Ovary (tissue), 3 donors: ENCODE measurements around the gene HK1.

Source experiments
- CTCF ChIP-seq, 3 donors: fragments of 450-650 bp in 2 of 3; fragments of 200-600 bp in 1 of 3; IDR thresholded peaks; one replicate each; pipeline versions ENCODE4 v1.5.1 to v1.8.0; 2016 to 2022; ENCODE audit warnings: antibody characterized with exemption in 3 of 3, mild to moderate bottlenecking in 1 of 3
- EP300 ChIP-seq: sonication (generic); formaldehyde crosslinking; IDR thresholded peaks from one replicate; pipeline ENCODE4 v1.6.1; 2017; ENCODE audit warnings: antibody characterized with exemption
- POLR2A ChIP-seq: fragments of 450-650 bp; IDR thresholded peaks from one replicate; pipeline ENCODE4 v1.6.1; 2017; ENCODE audit warnings: antibody characterized with exemption, mild to moderate bottlenecking, moderate library complexity
- donor health status: DM: no; HTN: no; CAD: no.

- TF ChIP-seq CTCF (IDR thresholded peaks at IDR 0.05) (no peak), POLR2A (no peak), EP300 (no peak)
Measured at GRCh38 chr10:69403519-69403918, 125.2 kb downstream of the HK1 start.
